Putamen (tissue), 1 donor: ENCODE data around the gene TTLL8.
"Not testable (repeated sequence)": the region's sequence is repeated elsewhere in the genome, so short reads cannot be mapped to it uniquely, and the experiment has no call there.

ENCODE experiments used
- DNase-seq: peaks from one replicate; pipeline ENCODE4 v3.0.0-alpha.2; 2016; ENCODE audit warnings: low spot score

The TTLL8 gene

DNA sequence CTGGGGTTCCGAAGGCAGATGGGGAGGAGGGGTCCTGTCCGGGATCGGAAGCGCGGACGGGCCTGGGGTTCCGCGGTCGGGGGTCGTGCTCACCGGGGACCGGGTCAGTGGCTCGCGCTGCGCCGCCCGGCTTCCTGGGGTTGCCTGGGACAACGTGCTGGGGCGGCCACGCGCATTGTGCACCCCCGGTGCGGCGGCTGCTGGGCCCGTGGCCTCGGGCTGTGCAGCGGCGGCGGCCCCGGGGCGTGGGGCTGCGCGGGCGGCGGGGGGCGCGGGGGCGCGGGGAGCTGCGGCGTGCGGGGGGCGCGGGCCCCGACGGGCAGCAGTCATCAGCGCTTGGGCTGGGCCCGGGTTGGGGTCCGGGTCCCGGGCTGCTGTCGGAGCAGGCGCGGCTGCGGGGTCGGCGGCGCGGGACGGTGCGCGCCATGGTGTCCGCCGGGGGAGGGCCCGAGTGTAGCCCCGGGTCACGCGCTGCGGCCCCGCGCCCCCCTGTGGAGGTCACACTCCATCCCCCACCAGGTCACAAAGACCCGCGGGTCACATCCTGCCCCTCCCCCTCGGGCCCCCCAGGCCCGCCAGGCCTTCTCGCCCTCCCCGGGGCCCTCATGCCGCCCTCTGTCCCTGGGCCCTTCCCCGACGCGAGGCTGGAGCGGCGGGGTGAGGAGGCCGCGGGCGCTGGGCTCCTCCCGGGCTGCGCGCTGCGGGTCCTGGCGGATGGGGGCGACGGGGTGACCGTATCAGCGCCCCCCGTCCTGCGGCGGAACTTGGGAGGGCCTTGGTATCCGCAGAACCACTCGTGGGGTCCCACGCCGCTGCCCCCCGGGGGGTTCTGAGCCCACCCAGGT is at the start of gene TTLL8:
TSS of gene TTLL8 (minus strand) at position 238 of the 845 bp plus-strand sequence.
- no peak for DNase-seq

DNA sequence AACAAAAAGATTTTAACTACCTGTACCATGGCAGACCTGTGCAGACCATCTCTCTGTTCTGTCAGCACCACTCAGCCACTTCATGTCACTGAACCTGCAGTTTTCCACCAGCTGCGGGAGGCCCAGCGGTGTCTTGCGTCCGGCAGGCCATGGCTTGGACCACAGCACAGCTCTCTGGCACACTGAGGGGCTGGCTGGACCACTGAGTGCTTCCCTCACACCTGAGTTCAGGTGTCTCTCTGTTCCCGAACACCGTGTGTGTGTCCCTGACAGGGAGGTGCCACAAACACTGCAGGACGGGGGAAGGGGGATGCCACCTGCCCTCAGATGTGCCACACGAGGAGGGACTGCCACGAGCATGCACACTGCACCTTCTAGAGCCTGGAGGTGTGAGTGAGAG is 49.4 kb upstream of the TTLL8 start:
- DNase-seq, result no peak

DNA sequence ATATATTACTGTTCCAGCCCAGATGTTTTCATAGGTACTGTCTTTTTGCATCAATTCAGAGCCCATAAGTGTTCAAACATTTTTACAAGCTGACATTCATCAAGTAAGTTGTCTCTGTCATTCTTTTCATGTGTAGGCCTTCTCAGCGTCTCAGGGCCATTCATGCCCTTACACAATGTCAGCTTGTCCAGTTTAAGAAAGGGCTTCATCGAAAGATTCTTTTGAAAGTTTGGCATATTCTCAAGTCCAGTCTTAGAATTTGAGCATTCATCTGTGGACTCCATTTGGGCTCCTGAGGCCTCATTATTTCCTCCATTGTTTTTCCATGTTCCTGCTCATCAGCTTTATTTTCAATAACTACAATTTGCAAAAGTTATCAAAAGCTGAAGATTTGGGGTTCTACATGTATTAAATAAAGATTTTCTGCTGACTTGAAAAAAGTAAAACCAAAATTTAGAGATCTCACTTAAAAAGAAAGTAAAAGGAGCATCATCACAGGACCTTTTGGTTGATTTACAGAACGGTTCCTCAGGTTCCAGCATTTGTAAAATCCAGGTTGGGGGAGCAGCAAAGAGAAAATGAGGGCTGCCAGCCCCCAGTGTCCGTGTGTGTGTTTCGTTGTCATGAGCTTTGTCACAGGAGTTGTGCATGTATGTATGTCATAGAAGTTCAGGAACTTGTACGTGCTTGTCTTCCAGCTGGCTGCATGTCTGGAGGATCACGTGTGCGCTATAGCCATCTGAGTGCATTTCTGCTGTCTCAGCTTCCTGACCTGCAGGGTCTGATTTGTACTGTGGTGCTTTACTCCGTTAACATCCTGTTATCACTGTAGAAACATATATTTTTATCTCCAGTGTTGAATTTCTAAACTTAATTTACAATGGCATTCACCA is 47.4 kb upstream of the TTLL8 start:
- DNase-seq, result no peak

DNA sequence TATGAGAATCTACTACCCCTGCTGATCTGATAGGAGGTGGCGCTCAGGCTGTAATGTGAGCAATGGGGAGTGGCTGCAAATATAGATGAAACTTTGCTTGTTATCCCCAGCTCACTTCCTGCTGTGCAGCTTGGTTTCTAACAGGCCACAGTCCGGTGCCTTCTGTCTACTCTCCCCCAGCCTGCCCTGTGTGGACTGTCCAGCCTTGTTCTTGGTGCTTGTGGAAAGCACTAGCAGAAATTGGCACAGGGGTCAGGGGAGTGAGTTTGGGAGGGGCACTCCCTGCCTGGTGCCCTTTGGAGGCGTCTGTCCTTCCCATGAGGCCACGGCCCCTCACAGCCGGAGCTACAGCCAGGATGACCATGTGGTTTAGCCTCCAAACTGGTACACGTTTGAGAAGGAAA is 46.0 kb upstream of the TTLL8 start:
- no peak for DNase-seq

DNA sequence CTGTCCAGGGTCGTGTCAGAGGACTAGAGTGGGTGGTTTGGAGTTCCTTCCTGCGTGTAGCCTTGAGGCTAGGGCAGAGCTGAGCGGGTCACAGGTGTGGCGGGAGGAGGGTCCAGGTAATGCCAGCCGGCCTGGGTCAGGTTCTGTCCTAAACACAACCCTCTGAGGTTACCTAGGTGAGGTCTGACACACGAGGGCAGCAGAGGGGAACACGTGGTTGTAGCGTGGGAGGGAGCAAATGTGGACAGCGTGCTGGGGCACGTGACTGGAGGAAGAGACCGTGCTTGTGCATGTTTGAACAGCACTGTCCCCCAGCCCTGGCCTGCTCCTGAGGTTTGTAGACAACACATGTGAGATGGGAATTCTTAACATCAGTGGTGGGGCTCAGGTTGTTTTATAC is 44.8 kb upstream of the TTLL8 start:
- no peak for DNase-seq

DNA sequence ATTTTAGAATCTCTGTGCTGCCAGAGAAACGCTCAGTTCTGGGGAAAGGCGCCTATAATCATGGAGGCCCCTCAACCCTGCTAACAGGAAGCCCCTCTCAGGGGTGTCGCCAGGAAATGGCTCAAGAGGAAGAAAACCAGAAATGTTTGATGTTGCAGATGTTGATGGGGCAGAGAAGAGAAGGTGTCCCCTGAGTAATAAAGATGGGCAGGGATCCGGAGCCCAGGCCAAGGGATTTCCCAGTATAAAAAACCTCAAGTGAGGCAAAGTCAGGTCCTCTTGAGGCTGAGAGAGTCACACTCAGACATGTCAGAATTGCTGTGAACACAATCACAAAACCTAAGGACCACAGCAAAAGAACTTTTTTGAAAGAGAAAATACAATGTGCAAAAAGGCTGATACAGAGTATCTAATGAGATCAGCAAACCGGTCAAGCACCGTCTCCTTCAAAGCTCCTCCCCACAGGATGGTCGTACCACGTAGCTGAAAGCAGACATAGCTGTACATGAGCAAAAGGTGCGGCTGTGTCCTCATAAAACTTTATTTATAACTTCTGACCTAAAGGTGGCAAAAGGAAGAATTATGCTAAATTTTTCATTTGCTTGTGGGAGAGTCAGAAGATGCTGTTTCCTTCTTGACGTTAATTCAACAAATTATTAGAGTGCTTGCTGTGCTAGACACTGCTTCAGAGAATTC is 43.9 kb upstream of the TTLL8 start:
- no peak for DNase-seq

DNA sequence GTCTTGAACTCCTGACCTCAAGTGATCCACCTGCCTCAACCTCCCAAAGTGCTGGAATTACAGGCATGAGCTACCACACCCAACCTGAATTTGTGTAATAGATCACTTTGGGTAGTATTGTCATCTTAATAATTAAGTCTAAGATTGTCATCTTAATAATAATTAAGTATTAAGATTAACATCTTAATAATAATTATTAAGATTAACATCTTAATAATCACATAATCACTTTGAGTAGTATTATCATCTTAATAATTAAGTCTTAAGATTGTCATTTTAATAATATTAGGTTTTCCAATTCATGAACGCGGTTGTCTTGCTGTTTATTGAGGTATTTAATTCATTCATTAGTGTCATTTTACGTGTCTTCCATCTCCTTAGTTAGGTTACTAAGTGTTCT is 40.0 kb upstream of the TTLL8 start:
- DNase-seq, result no peak

DNA sequence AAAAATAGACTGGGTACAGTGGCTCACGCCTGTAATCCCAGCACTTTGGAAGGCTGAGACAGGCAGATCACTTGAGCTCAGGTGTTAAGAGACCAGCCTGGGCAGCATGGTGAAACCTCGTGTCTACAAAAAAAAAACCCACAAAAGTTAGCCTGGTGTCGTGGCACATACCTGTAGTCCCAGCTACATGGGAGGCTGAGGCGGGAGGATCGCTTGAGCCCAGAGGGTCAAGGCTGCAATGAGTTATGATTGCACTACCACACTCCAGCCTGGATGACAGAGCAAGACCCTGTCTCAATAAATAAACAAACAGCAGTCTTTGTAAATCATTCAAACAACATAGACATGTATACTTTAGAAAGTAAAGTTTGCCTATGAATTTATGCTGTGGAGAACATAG is 34.2 kb upstream of the TTLL8 start:
- DNase-seq, result no peak

DNA sequence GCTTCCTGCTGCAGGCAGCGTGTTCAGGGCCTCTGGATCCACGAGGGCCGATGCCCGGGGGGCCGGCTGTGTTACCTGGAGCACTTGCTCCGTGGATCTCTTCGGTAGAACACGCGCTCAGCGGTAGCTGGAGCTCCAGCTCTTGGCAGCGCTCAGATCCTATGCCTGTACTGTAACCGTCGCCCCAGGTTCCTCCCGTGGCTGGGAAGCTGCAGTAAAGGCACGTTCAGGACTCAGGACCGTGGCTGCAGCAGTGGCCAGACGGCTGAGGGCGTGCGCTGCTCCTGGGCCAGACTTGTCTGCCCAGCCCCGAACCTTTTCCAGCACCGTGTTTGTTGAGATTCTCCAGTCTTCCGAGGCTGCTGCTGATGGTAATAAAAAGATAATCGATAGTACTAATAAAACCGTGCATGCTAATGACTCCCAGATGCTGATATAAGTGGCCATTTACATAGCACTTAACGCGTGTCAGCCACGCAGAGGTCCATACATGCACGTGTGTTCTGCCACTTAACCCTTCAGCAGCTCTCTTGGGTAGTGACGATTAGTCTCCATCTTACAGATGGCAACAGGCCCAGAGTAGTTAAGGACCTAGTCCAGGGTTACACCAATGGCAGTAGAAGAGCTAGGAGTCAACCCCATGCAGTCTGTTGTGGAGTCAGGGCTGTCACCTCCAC is 33.1 kb upstream of the TTLL8 start:
- DNase-seq, result no peak

DNA sequence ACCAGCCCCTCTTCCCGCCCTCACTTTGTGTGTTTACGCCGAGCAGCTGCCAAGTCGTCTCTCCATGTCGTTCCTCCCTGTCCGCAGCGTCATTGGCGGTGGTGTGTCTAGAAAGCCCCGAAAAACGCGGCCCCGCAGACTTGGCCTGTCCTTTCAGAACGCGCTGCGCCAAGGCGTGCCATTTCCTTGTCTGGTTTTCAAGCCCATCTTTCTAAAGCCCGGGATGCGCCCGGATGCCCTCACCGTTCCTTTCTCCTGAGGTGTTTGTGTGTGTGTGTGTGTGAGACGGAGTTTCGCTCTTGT is 32.3 kb upstream of the TTLL8 start:
- no peak for DNase-seq

DNA sequence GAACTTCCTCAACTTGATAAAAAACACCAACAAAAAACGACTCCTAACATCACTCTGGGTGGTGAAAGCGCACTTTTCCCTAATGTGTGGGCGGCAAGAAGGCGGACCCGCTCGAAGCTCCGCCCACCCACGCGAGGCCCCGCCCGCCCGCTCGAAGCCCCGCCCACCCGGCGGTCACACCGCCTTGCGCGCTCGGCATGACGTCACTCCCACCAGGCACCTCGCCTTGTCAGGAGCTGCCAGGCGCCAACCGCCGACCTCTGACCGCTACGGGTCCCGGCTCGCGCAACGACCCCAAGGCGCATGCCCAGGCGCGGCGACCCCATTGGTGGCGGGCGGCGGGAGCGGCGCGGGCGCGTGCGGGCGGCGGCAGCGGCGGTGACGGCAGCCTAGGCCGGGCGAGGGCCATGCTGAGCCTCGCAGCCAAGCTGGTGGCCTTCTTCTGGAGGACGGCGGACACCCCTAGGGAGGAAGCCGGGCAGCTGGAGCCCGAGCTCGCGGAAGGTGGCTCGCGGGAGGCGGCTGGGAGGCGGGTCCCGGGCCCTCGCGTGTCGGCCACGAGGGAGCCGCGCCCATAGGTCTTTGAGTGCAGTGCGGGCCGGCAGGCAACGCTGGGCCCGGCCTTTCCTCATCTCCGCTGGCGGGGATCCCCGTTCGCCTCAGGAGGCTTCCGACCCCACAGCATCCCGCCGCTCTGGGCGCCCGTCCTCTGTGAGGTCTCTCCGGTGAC is 31.7 kb upstream of the TTLL8 start, which contains the start of gene MOV10L1:
TSS of gene MOV10L1 (plus strand) at position 325 of the 730 bp plus-strand sequence. CDS start at position 408, 83 bp downstream.
- no peak for DNase-seq

DNA sequence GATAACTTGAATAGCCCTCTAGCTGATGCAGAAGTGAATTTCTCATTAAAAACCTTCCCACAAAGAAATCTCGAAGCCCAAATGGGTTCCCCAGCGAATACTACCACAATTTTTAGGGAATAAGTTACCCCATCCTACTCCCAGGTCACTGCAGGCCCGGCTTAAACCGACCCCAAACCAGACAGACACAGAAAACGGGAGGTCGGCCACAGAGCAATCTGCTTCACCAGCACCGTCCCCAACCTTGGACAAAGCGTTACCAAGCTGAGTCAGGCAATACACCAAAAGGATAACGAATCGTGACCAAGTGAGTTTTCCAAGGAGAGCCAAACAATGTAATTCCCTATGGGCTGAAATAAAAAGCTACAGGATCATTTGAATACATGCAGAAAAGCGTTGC is 31.1 kb upstream of the TTLL8 start:
- no peak for DNase-seq

DNA sequence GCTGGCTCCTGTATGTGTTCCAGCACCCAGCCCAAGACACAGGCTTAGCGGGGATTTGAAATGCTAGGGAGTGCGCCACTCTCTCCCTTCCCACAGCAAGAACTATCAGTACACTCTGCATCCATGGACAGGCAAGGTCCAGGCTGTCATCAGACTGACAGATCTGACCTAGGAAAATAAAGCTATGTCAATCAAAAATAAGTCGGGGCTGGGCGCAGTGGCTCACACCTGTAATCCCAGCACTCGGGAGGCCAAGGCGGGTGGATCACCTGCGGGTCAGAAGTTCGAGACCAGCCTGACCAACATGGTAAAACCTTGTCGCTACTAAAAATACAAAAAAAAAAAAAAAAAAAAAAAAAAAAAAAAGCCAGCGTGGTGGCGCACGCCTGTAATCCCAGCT is 30.0 kb upstream of the TTLL8 start:
- no peak for DNase-seq

DNA sequence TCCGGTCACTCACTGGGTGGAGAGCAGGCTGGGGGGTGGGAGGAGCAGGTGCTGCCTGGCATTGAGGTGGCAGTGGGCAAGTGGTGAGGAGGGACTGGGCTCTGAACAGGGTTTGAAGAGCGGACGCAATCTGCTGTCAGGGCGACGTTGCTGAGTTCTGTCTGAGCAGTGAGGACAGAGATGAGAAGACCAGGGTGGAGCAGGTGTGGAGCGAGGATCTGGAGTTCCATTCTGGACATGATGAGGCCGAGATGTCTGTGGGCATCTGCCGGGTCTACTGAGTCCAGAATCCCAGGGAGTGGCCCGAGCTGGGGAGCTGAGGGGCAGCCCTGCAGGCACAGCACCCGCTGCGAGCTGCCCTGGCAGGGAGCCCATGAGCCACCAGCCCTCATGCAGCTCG is 29.5 kb upstream of the TTLL8 start:
- DNase-seq, result no peak

DNA sequence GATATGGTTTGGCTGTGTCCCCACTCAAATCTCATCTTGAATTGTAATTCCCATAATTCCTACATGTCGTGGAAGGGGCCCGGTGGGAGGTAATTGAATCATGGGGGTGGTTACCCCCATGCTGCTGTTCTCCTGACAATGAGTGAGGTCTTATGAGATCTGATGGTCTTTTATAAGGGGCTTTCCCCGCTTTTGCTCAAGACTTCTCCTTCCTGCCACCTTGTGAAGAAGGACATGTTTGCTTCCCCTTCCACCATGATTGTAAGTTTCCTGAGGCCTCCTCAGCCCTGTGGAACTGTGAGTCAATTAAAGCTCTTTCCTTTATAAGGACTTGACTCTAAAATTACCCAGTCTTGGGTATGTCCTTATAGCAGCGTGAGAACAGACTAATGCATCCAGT is 28.9 kb upstream of the TTLL8 start:
- not testable (repeated sequence) for DNase-seq

DNA sequence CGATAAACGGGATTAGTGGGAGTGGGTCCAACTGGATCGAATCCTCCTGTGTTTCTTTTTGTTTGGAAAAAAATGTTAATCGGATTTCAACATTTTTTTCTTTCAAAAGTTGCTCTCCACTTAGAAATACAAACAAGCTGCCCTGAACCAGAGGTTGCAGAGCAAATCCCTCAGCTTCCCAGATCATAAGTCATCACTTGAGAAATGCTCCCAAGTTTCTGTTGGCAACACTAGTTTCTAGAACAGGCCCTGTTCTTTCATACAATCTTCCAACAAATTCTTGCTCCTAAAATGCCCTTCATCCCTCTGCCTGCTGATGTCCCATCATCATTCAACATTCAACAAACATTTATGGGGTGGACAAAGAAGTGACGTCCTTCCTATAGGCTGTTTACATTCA is 28.4 kb upstream of the TTLL8 start:
- no peak for DNase-seq

DNA sequence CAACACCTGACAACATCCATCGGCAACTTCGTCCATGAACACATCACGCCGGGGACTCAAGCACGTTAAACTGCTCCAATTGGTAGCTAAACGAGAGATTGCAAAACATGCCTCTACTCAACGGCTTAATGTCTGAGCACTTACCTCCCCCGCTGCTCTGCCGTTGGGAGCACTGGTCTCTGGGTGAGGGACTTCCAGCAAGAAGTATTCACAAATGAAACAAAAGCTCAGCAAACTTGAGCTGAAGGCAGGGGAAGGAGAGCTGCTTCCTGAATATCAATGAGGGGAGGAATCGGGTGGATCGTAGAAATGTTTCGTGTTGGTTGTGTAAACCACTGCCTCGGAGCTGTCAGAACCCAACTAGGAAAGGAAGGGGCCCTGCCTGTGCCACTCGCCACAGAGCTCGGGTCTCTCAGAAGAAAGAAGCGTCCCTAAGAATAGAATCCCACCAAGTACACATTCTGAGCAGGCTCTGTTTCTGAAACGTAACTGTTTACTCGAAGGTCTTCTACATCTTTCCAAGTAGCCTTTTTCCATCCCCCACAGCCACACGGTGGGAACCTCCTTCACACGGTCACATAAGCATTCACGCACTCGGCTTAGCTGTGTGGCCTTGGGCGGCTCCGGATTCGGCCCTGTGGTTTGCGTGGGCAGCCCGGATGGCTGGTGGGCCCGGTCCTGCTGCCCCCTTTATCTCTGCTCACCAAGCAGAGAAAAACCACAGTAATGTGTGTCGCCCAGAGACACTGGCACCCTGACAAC is 27.3 kb upstream of the TTLL8 start, which contains the start of gene MLC1:
TSS of gene MLC1 (minus strand) at position 216 of the 762 bp plus-strand sequence. CDS start 524 bp downstream, outside the sequence.
- DNase-seq, result peak; percentile 47

DNA sequence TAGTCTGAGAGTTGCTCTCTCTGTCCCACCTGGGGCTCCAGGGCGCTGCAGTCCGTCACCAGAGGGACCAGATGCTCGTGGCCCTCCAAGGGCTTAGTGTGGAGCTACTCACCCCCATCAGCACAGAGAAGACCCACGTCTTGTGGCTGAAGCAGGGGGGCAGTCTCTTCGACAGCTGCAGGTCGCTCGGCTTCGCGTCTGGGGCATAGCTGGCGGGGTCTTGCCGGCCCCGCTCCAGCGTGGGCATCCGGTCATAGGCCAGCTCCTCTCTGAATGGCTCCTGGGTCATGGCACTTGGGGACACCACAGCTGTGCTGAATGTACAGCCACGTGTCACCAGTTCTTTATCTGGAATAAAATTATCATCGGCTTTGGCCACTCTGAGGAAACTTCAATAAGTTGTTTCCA is 26.5 kb upstream of the TTLL8 start:
- DNase-seq, result no peak

DNA sequence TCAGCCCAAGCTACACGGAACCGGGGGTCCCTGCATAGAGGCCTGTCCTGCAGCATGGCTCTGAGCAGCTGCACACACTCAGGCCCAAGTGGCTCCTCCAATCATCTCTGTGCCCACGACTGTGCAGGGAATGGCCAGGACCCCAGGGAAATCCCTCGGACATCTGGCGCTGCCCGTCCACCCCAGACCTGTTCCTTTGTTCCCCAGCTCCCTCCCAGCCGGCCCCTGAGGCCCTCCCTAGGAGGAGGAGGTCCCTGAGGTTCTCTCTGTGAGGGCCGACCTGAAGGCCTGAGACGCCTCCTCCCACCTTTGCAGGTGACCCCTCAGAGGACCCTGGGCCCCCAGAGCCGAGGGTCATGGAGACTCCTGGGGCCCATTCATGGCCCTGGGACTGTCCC is 26.0 kb upstream of the TTLL8 start:
- no peak for DNase-seq

DNA sequence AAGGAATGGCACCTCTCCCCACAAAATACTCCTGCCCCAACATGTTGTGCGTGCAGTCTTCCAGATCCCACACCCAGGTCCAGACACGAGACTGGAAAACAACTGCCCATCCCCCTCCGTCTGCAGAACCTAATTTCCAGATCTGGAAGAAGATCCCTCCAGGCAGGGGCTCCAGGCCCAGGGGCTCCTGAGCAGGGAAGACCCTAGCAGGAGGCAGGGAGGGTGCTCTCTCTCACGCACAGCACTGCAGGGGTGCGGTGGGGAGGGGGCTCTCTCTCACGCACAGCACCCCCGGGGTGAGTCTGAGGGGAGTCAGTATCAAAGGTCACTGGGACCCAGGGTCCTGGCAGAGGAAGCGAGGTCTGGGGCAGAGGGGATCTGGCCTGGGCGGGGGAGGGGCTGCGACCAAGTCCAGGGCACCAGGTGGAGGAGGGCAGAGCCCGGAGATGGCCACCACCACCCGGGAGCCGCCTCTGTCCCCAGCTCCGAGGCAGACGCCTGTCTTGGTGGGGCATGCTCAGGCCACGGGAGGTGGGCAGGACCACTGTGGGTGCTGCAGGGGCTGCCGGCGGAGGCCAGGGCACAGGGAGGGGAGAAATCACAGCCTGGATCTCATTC is 25.5 kb upstream of the TTLL8 start:
- DNase-seq, result no peak
